Common myeloid progenitor, CD34-positive (primary cell): ENCODE measurements around the gene DCDC2C.

Experiments
- CTCF ChIA-PET: fragments of 350-600 bp; sonication (Branson Sonifier 250); formaldehyde crosslinking; loops from one replicate; lab custom pipeline; 2021; ENCODE audit warnings: antibody characterized with exemption; lab: Charles Lee
- POLR2A ChIA-PET: fragments of 350-600 bp; sonication (Branson Sonifier 250); formaldehyde crosslinking; loops from one replicate; lab custom pipeline; 2021; ENCODE audit warnings: antibody characterized with exemption; lab: Charles Lee
- DNase-seq, 3 donors: peaks; one replicate each; pipeline versions ENCODE4 v3.0.0 to v3.0.0-alpha.2; 2013
- H3K27ac ChIP-seq, 2 experiments: 1 replicate in 1 of 2; 2 replicates in 1 of 2; pipeline ENCODE4 v1.7.0; 2013; ENCODE audit warnings: inconsistent platforms in 2 of 2, low read length in 2 of 2, mild to moderate bottlenecking in 2 of 2, low read depth in 1 of 2, moderate library complexity in 1 of 2; ENCODE audit not compliant: severe bottlenecking in 2 of 2, insufficient read depth in 1 of 2, poor library complexity in 1 of 2
- H3K27me3 ChIP-seq, 5 experiments: replicated peaks in 2 of 5; 1 replicate in 3 of 5; 2 replicates in 2 of 5; pipeline versions ENCODE4 v1.6.1 to v1.7.0; 2013; ENCODE audit warnings: low read length in 4 of 5, mild to moderate bottlenecking in 2 of 5, moderate library complexity in 2 of 5, inconsistent platforms in 1 of 5; ENCODE audit not compliant: insufficient read depth in 5 of 5, control insufficient read depth in 4 of 5
- H3K36me3 ChIP-seq, 4 experiments: 1 replicate in 2 of 4; 2 replicates in 2 of 4; pipeline versions ENCODE4 v1.6.1 to v1.7.0; 2013; ENCODE audit warnings: low read length in 3 of 4, control low read depth in 1 of 4, mild to moderate bottlenecking in 1 of 4; ENCODE audit not compliant: control insufficient read depth in 4 of 4, insufficient read depth in 4 of 4
- H3K4me1 ChIP-seq, 4 experiments: 1 replicate in 3 of 4; 2 replicates in 1 of 4; pipeline versions ENCODE4 v1.6.1 to v1.7.1; 2013; ENCODE audit warnings: low read length in 3 of 4, mild to moderate bottlenecking in 3 of 4, control low read depth in 1 of 4, inconsistent platforms in 1 of 4, moderate library complexity in 1 of 4; ENCODE audit not compliant: control insufficient read depth in 4 of 4, insufficient read depth in 4 of 4; ENCODE audit errors: control extremely low read depth in 1 of 4
- H3K4me3 ChIP-seq, 7 experiments: 1 replicate in 4 of 7; 2 replicates in 3 of 7; pipeline versions ENCODE4 v1.5.1 to v1.7.0; 2013; ENCODE audit warnings: mild to moderate bottlenecking in 7 of 7, low read length in 6 of 7, moderate library complexity in 6 of 7, inconsistent platforms in 2 of 7, low read depth in 2 of 7, control low read depth in 1 of 7; ENCODE audit not compliant: insufficient read depth in 4 of 7, control insufficient read depth in 1 of 7; ENCODE audit errors: extremely low read depth in 1 of 7
- H3K9me3 ChIP-seq, 5 experiments: 1 replicate in 4 of 5; 2 replicates in 1 of 5; pipeline versions ENCODE4 v1.6.1 to v1.7.1; 2013; ENCODE audit warnings: low read length in 4 of 5, mild to moderate bottlenecking in 2 of 5, inconsistent platforms in 1 of 5, low read depth in 1 of 5, moderate library complexity in 1 of 5; ENCODE audit not compliant: control insufficient read depth in 4 of 5, insufficient read depth in 2 of 5; ENCODE audit errors: control extremely low read depth in 1 of 5
- WGBS: methylation state at CpG from one replicate; pipeline ENCODE4 v1.1.5; 2013; ENCODE audit not compliant: insufficient coverage; 5-methylcytosine and 5-hydroxymethylcytosine counted together

Gene DCDC2C

DNA sequence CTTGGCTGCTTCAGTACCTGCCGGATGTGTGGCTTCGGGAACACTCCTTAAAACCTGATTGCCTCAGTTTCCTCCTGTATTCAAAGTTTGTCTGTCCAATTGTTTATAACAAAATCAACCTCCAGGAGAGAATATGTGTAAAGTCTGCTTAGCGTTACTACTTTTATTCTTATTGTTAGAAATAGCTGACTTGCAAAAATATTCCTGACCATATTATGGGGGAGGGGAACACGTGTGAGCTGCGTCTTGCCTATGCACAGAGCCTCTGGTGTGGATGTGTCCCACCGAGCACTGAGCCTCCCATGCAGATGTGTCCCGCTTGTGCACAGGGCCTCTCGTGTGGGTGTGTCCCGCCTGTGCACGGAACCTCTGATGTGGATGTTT, 82.5 kb downstream of the DCDC2C start:
- H3K4me3 ChIP-seq = no peak overlapping the region
- no peaks in the 10 kb centered on the region for H3K27me3 ChIP-seq
- no peaks in the 10 kb centered on the region for H3K9me3 ChIP-seq
- H3K27ac ChIP-seq = no peak overlapping the region
- peaks cover 0 to 2% (median 0%) of the 10 kb centered on the region in 4 experiments for H3K4me1 ChIP-seq
- no peaks in the 10 kb centered on the region for H3K36me3 ChIP-seq
- 92% methylated on average over 8 of the region's 10 CpGs for WGBS
- DNase-seq = no peak
- ChIA-PET CTCF (interaction anchor here (3.4 kb wide), 1 partner anchor 57 kb away, joined by 26 read pairs; no protein-coding TSS in a partner anchor), POLR2A (no interaction called here)

DNA sequence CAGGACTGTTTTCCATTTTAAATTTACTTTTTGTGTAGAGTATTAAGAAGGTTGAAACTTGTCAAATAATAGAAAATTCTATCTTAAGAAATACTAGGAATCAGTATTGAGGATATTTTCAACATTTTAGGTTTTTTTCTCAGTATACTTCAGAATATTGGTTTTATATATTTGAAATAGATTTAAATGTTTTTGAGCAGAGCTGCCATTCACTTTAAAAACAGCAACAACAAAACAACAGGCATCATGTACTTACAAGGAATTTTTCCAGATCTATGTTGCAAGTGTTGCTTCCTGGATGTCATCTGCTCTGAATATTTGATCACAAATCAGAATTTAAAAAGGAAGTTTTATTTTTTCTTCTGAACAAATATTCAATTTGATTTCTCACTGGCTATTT, 84.4 kb downstream of the DCDC2C start:
- H3K9me3 ChIP-seq = no peaks in the 10 kb centered on the region
- POLR2A ChIA-PET = no interaction called here
- no peaks in the 10 kb centered on the region for H3K4me1 ChIP-seq
- H3K4me3 ChIP-seq = no peak overlapping the region
- H3K27me3 ChIP-seq = no peaks in the 10 kb centered on the region
- no peak for DNase-seq
- CTCF ChIA-PET = no interaction called here
- H3K27ac ChIP-seq = no peak overlapping the region
- no peaks in the 10 kb centered on the region for H3K36me3 ChIP-seq

DNA sequence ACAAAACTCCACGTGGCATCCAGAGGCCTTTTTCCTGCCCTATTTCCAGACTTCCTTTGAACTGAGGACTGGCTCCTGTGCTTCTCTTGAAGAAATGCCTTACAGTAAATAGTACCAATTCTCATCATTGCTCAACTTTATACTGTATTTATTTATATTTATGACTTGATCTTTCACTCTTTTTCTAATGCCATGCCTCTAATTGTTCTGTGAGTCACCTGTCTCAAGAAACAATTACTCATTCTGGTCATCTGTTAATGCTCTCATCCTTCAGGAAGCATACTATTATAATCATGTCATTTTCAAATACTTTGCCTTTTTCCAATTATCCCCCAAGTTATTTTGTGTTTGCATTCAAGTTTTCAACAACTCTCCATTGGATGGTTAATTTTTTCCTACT, 85.9 kb downstream of the DCDC2C start:
- Histone ChIP-seq H3K36me3 (no peaks in the 10 kb centered on the region), H3K27ac (no peak overlapping the region), H3K4me3 (no peak overlapping the region), H3K9me3 (peaks cover 0 to 3% (median 0%) of the 10 kb centered on the region in 5 experiments), H3K27me3 (no peaks in the 10 kb centered on the region), H3K4me1 (no peaks in the 10 kb centered on the region)
- 60% methylated on average over 1 of the region's 1 CpG for WGBS
- DNase-seq = no peak
- CTCF ChIA-PET = no interaction called here
- POLR2A ChIA-PET = no interaction called here

DNA sequence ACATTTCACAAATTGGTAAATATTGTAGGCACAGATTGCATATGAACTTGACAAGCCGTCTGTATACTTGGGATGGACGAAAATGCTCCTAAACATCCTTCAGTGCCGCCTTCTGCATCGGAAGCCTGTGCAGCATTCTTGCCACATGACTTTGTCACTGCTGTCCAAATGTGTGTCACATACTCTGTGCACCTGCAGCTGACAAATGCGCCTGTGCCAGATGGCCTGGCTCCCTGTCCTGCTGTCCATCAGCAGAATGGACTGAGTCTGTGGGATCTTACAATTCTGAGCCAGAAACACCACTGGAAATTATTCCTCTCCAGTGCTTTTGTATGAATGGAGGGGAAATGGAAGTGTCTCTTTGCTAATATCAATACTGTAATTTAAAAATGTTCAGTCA, 89.9 kb downstream of the DCDC2C start:
- no peak overlapping the region for H3K27ac ChIP-seq
- POLR2A ChIA-PET = no interaction called here
- CTCF ChIA-PET = no interaction called here
- no peaks in the 10 kb centered on the region for H3K4me1 ChIP-seq
- no peaks in the 10 kb centered on the region for H3K27me3 ChIP-seq
- H3K36me3 ChIP-seq = no peaks in the 10 kb centered on the region
- WGBS = 100% methylated on average over 4 of the region's 5 CpGs
- no peak for DNase-seq
- H3K9me3 ChIP-seq = peaks cover 0 to 3% (median 0%) of the 10 kb centered on the region in 5 experiments
- H3K4me3 ChIP-seq = no peak overlapping the region

DNA sequence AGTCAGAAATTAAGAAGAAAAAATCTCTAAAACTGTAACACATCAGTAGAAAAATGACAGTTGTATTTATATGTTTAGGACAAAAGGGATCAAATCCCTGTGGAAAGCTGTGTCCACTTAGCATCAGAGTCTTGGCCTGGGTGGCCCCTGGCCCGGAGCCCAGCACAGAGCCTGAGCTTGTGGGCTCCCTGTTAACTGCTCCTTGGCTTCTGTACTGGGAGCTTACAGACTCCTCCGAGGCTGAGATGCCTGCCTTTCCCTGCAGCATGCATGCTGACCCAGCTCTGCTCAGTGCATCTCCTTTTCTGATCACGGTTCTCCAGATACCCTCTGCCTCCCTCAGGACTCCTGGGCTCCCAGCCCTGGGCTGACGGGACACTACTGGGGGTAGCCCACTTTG, 98.1 kb downstream of the DCDC2C start:
- 93% methylated on average over 4 of the region's 4 CpGs for WGBS
- no peak overlapping the region for H3K27ac ChIP-seq
- peaks cover 0 to 9% (median 0%) of the 10 kb centered on the region in 5 experiments for H3K27me3 ChIP-seq
- H3K36me3 ChIP-seq = no peaks in the 10 kb centered on the region
- peaks cover 0 to 2% (median 0%) of the 10 kb centered on the region in 5 experiments for H3K9me3 ChIP-seq
- CTCF ChIA-PET = no interaction called here
- no peak for DNase-seq
- H3K4me1 ChIP-seq = no peaks in the 10 kb centered on the region
- H3K4me3 ChIP-seq = no peak overlapping the region
- POLR2A ChIA-PET = no interaction called here

DNA sequence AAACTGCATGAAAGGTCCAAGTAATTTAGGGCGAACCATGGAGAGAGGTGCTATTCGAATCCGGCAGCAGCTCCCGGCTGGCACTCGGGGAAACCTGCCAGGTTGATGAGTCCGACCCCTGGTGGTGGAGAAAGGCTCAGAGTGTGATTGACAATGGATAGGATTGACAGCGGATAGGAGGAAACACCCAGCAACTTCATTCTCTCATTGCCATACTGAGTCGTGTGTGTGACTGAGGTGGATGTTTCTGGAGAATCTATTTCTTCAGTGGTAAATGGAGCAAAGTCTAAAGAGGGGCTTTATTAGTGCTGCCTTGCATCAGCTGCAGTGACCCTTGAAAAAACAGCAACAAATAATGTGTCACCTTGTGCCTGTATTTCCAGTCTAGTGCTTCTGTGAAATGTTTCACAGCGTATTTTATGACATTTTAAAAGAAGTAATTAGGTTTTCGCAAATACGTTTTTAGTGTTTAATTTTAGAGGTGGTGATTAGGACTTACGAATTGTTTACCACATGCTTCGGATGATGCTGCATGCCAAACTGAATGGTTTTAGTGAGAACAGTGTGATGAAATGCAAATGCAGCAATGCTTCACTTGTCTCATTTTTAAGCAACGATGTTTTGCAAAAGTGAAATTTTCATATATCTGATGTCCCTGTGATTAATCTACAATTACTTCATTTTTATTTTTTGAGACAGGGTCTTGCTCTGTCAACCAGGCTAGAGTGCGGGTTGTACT, 102.0 kb downstream of the DCDC2C start:
- peak in 2 of 3 donors; percentile 23 to 27 for DNase-seq
- H3K4me1 ChIP-seq = peaks cover 0 to 4% (median 0%) of the 10 kb centered on the region in 4 experiments
- 56% methylated on average over 12 of the region's 15 CpGs for WGBS
- H3K4me3 ChIP-seq = no peak overlapping the region
- H3K9me3 ChIP-seq = peaks cover 0 to 2% (median 0%) of the 10 kb centered on the region in 5 experiments
- CTCF ChIA-PET = interaction anchor here (1.5 to 2.6 kb wide), 3 partner anchors 21 to 77 kb away, joined by 5 to 11 read pairs (median 9); no protein-coding TSS in a partner anchor
- no peak overlapping the region for H3K27ac ChIP-seq
- peaks cover 0 to 9% (median 0%) of the 10 kb centered on the region in 5 experiments for H3K27me3 ChIP-seq
- no peaks in the 10 kb centered on the region for H3K36me3 ChIP-seq
- POLR2A ChIA-PET = no interaction called here

DNA sequence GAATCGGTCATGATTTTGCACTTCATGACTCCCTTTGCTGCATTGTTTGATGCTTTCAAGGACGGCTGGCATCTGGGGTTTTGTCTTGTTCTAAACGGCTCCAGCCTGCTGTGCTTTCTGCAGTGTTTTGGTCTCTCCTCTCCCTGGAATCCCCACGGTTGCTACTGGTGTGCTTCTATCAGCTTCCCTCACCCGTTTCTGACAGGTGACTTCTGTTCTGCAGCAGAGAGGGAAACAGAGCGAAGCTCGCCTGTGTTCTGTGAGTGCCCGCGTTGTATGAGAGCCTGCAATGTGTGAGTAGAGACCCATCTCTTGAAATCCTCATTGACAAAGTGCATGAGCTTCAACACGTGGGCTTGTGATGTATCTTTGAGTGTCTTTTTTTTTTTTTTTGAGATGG, 102.8 kb downstream of the DCDC2C start:
- ChIA-PET CTCF (interaction anchor here (1.3 to 2.6 kb wide), 5 partner anchors 20 to 79 kb away, joined by 3 to 9 read pairs (median 4); no protein-coding TSS in a partner anchor), POLR2A (interaction anchor here (0.6 kb wide), 1 partner anchor 64 kb away, joined by 4 read pairs; no protein-coding TSS in a partner anchor)
- peaks cover 0 to 4% (median 0%) of the 10 kb centered on the region in 4 experiments for H3K4me1 ChIP-seq
- H3K27ac ChIP-seq = no peak overlapping the region
- 78% methylated on average over 10 of the region's 10 CpGs for WGBS
- H3K4me3 ChIP-seq = no peak overlapping the region
- H3K9me3 ChIP-seq = peaks cover 0 to 2% (median 0%) of the 10 kb centered on the region in 5 experiments
- peaks cover 0 to 6% (median 0%) of the 10 kb centered on the region in 5 experiments for H3K27me3 ChIP-seq
- H3K36me3 ChIP-seq = no peaks in the 10 kb centered on the region
- DNase-seq = no peak
